Choroid plexus epithelial cell (primary cell): Measurements from ENCODE around the gene VPS51.

Source experiments
- DNase-seq: peaks from one replicate; pipeline ENCODE4 v3.0.0-alpha.2; 2010; ENCODE audit warnings: low read depth
- H3K4me3 ChIP-seq: 2 replicates; pipeline ENCODE4 v1.5.1; 2011; ENCODE audit warnings: low read depth, mild to moderate bottlenecking, control low read depth, low read length, moderate library complexity
- CTCF ChIP-seq: conservative IDR thresholded peaks from 2 replicates; pipeline ENCODE4 v1.5.1; 2011; ENCODE audit warnings: low read depth, mild to moderate bottlenecking, control low read depth, inconsistent platforms, low read length, moderate library complexity

VPS51 gene

GRCh38 chr11:65127473-65128181 is 31.6 kb downstream of the VPS51 start:
- no peak for DNase-seq
- TF ChIP-seq CTCF, result no peak
- no peak overlapping the region for H3K4me3 ChIP-seq

DNA sequence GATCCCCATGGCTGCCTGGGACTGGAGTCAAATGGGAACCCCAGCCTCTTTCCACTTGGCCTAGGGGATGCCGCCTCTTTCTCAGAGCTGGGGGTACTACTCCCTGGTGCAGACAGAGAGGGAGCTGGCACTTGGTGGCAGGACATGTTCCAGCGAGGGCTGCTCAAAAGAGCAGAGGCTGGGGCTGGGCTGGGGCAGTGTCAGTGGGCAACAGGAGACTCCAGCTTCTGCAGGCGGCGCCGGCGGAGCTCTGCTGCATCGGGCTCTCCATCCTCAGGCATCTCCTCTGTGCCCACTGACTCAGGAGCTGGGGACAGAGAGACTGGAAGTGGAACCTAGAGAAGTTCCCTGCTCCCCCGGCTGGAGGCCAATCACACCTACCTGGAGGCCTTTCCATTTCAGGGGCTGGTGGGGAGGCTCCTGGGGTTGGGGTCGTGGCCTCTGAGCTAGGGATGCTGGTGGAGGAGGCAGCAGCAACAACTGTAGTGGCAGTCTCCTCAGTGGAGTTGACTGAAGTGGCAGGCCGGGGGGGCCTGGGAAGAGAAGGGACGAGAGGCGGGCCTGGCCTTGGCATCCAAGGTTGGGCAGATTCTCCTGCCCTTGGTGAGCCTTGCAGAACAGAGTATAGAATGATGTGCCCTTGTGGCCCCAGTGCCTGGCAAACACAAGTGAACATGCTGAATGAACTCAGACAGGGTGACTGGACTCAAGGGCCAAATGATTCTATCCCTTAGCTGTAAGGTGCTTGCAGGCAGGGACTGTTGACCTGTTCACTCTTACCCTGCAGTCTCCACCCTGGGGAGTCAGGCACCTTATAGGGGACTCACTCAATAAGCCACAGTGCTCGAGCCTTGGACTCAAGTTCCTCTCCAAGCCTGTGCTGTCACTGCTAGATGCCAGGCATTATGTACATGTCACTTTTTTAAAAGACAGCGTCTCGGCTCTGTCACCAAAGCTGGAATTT is 32.5 kb downstream of the VPS51 start:
- no peak for TF ChIP-seq CTCF
- DNase-seq, result no peak
- no peak overlapping the region for H3K4me3 ChIP-seq

DNA sequence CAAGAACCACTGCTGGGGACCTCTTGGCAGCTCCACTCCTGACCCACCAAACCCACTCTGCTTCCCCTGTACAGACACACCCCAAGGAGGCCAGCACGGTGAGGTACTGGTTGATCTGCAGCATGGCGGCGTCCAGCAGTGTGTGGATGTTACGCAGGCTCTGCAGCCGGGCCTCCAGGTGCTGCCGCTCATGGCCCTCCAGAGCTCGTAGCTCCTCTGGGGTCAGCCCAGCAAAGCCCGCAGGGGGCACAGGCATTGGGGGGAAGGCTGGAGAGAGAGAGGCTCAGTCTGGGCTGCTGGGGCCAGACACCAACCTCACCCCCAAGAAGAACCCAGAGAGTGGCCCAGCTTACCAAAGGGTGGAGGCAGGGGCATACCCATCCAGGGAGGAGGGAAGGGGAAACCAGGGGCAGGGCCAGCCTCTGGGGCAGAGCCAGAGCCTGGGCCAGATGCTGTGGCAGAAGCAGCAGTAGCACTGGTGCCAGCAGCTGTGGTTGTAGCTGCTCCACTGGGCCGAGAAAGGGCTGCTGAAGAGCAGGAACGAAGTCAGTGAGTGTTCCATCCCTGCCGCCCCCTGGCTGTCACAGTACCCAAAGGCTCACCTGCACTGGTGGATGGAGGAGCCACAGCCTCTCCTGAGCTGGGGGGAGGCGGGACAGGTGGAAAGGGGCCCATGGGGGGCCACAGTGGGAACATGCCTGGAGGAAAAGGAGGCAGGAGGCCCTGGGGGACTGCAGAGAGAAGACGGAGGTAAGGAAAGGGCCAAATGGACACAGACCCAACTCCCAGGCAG is 33.8 kb downstream of the VPS51 start:
- DNase-seq, result no peak
- peak; percentile 3 for TF ChIP-seq CTCF
- no peak overlapping the region for H3K4me3 ChIP-seq

- no peak overlapping the region for H3K4me3 ChIP-seq
- no peak for DNase-seq
- no peak for TF ChIP-seq CTCF
Observed at GRCh38 chr11:65130631-65131416, 34.8 kb downstream of the VPS51 start.

DNA sequence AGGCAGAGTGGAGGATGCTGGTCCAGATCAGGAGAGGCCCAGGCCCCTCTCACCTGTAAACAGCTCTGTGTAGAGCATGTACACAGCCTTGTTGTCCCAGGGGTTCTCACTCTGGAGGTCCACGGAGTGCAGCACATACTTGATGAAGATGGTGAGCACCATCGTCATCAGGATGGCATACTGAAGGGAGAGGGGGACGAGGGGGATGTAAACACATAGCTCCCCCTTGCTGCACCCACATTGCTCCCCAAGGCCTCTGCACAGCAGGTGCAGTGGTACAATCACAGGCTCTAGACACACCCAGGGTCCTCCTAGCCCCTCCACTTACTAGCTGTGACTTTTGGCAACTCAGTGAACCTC is 35.4 kb downstream of the VPS51 start:
- no peak for DNase-seq
- H3K4me3 ChIP-seq, result no peak overlapping the region

More for the DNA sequence above, 35.4 kb downstream of the VPS51 start:
- no peak for TF ChIP-seq CTCF
